ENCODE measurements around the gene ATF6.

The ATF6 gene

DNA sequence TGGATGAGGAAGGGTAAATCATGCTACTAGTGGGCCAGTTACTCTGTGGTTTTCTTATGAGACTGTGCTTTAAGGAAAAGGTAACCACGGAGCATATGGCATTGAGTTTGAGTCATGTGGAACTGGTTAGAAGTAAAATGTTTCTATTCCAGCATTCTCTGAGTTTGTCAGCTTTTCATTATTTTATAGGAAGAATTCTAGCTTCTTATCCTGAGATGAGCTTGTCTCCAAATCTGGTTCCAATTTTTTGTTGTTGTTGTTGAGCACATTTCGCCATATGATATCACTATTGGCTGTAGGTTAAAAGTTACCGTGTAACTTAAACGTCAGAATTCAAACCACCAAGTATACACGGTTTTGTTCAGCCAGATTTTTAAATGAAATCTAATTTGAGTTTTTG lies 69.9 kb downstream of the ATF6 start:
- no peak for FAIRE-seq
- TF ChIP-seq, protein P1, sequence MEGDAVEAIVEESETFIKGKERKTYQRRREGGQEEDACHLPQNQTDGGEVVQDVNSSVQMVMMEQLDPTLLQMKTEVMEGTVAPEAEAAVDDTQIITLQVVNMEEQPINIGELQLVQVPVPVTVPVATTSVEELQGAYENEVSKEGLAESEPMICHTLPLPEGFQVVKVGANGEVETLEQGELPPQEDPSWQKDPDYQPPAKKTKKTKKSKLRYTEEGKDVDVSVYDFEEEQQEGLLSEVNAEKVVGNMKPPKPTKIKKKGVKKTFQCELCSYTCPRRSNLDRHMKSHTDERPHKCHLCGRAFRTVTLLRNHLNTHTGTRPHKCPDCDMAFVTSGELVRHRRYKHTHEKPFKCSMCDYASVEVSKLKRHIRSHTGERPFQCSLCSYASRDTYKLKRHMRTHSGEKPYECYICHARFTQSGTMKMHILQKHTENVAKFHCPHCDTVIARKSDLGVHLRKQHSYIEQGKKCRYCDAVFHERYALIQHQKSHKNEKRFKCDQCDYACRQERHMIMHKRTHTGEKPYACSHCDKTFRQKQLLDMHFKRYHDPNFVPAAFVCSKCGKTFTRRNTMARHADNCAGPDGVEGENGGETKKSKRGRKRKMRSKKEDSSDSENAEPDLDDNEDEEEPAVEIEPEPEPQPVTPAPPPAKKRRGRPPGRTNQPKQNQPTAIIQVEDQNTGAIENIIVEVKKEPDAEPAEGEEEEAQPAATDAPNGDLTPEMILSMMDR (IDR thresholded peaks at IDR 0.05; ENCODE audit: insufficient read depth, missing control alignments) = no peak
- no peak for DNase-seq (ENCODE audit: insufficient read length, low spot score)

DNA sequence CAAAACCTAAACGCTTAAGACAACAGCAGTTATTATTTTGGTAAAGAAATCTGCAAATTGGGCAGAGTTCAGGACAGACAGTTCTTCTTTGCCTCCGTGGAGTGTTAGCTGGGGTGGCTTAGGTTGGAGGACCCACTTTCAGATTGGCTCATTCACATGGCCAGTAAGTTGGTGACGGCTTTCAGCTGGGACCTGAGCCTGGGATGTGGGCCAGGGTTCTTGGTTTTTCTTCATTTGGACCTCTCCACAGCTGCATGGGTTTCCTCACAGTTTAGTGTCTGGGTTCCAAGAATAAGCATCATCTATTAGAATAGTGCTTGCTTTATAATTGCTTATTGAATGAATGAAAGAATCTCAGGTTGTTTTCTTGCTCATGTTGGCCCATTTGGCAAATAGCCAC lies 72.2 kb downstream of the ATF6 start:
- TF ChIP-seq, protein P1 (IDR thresholded peaks at IDR 0.05; ENCODE audit: insufficient read depth, missing control alignments) = no peak
- DNase-seq (ENCODE audit: insufficient read length, low spot score) (no peak), FAIRE-seq (no peak)

DNA sequence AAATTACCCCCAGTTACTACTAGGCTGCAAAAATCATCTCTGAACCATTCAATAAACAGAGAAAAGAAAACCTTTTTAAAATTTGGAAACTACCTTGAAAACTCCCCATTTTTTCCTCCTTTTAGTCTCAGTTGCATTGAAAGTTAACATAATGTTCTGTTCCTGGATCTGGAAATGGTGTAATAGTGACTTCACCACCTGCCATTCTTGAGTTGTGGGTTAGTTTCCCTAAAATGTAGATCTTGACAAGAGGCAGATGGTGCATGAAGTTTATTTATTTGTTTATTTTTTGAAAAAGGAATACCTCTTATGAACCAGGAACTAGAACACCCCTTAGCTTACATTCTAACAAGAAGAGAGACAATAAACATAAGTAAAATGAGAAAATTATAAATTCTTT lies 72.8 kb downstream of the ATF6 start:
- TF ChIP-seq, protein P1 (IDR thresholded peaks at IDR 0.05; ENCODE audit: insufficient read depth, missing control alignments) = no peak
- DNase-seq (ENCODE audit: insufficient read length, low spot score) (no peak), FAIRE-seq (no peak)

DNA sequence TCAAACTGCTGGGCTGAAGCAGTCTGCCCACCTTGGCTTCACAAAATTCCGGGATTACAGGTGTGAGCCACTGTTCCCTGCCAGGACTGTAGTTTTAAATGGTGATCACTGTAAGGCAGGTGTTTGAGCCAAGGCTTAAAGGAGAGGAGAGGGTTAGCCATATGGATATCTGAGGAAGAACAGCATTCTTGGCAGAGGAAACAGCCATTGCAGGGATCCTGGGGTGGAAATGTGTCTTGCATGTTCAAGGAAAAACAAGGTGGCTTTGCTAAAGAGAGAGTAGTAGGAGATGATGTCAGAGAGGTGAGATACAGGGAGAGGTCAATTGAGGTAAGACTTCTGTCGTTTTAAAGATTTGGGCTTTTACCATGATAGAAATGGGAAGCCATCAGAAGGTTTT lies 73.5 kb downstream of the ATF6 start:
- FAIRE-seq = no peak
- TF ChIP-seq, protein P1 (IDR thresholded peaks at IDR 0.05; ENCODE audit: insufficient read depth, missing control alignments) = no peak
- DNase-seq (ENCODE audit: insufficient read length, low spot score) = no peak

DNA sequence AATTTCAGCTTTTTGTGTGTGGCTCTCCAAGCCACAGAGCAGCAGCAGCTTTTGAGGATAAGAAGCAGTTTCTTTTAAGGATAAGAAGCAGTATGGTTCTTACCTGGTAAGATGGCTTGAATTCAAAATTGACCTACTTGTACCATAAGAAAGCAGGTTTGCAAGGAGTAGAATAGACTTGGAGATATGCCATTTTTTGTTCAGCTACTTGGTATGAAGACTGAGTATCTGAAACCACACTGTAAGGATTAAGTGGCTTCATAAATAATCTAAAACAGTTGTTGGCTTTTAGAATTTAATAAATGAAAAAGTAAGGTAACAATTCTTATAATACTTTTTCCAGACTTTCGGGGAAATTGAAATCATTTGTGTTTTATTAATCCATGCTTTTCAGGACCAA lies 74.2 kb downstream of the ATF6 start:
- DNase-seq (ENCODE audit: insufficient read length, low spot score) (no peak), FAIRE-seq (peak; percentile 46)
- TF ChIP-seq, protein P1 (IDR thresholded peaks at IDR 0.05; ENCODE audit: insufficient read depth, missing control alignments) = no peak

DNA sequence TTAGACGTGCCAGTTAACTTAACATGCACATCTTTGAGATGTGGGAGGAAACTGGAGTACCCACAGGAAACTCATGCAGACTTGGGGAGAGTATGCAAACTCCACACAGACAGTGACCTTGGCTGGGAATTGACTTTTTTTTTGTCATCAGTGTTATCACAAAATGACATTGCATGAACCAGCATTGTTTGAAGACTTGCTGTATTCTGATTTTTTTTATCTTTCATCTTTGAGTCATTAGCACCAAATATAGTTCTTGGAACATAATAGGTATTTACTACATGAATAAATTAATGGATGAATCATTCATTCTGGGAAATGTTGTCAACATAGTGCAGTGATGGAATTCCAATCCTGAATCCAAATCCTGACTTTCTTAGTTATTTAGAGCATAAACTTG lies 77.0 kb downstream of the ATF6 start:
- DNase-seq (ENCODE audit: insufficient read length, low spot score) (no peak), FAIRE-seq (peak; percentile 41)
- TF ChIP-seq, protein P1 (IDR thresholded peaks at IDR 0.05; ENCODE audit: insufficient read depth, missing control alignments) = no peak

DNA sequence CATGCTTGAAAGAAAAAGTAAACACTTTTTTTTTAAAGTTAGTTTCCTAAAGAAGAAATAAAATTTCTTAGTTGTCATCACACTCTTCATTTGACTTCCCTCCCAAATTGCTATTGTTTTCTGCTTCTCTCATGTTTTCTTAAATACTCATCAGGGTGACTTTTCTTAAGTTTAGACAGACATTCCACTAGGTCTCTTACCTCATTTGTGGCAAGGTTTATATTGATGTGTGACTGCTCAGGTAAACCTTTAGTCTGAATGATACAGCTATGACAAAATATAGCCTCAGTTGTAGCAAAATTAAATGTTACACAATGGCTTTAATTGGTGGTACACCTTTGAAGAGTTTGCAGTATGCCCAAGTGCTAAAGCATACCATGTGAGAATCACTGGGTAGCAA lies 78.6 kb downstream of the ATF6 start:
- FAIRE-seq = no peak
- TF ChIP-seq, protein P1 (IDR thresholded peaks at IDR 0.05; ENCODE audit: insufficient read depth, missing control alignments) = no peak
- no peak for DNase-seq (ENCODE audit: insufficient read length, low spot score)

All from D721Med (cell line).